ENCODE data around the gene GLI3.

The GLI3 gene

DNA sequence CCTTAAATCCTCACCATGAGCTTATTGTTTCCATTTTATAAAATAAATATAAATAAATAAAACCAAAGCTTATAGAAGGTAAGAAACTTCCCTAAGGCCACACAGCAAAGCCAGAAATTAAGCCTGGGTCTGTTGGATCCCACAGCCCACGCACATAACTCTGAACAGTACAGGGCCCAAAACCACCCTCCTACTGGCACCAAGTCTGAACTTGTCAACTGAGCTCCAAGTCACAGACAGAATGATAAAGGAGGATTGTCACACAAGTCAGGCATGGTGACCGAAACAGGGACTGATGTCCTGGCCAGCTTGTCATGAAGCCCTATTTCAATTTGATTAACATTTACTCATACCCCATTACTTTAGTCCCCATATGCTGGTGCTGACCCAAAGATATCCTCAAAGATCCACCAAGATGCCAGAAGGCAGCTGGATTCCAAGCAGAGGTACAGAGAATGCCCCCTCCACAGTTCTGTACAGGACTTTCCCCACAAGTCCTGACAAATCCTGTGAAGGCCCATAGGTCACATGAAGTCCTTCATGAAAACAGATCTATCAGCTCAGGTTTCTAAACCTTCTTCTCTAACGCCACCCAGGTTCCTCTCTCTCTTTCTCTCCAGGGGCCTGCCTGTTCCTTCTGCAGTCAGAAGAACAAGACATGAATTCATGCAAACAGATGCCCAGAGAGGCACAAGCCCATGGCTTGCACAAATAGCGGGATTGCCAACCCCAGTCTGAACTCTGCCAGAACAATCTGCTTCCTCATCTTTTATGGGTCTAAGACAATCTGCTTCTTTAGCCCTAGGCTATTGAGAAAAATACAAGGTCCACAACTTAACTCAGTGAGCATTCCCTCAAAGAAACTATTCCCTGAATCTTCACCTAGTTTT, 60.9 kb downstream of the GLI3 start:
- DNase-seq (ENCODE audit: low read depth in 2 of 2) = no peak

DNA sequence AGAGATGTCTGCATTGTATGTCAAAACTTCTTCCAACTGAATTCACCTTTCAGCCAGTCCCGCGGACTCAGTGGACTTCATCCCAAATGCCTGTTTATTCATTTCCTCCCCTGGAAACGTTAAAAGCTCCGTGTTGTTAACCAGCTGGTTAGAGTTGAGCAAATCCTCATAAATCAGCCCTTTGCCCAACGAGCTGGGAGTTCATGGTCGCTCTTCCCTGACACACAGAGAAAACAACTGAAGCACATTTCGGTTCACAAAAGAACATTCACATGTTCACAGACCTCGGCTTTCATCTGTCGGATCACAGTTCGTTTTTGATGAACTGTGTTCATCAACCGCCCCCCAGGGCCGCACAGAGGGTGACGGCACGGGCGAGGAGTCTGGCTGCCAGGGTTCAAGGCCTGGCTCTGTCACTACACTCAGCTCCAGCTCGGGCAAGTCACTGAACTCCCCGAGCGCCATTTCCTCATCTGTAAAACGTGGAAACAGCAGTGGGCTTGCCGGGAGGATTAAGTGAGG, 62.6 kb downstream of the GLI3 start:
- DNase-seq (ENCODE audit: low read depth in 2 of 2) = no peak

DNA sequence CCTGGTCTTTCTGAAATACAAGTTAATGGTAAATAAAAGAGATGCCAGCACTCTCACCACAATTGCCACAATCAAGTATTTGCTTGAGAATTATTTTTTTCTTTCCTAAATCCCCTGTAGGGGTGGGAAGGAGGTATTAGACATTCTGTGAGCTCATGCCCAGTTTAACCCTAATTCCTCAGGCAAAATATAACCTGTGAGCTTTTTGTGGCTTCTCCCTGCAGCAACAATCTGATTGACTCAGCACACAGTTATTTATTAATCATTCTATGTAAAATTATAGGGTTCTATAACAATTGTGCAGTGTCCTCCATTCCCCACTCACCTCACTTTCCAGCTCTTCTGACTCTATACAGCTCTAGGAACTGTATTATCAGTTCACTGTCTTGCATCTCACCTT, 66.3 kb downstream of the GLI3 start:
- no peak for DNase-seq (ENCODE audit: low read depth in 2 of 2)

DNA sequence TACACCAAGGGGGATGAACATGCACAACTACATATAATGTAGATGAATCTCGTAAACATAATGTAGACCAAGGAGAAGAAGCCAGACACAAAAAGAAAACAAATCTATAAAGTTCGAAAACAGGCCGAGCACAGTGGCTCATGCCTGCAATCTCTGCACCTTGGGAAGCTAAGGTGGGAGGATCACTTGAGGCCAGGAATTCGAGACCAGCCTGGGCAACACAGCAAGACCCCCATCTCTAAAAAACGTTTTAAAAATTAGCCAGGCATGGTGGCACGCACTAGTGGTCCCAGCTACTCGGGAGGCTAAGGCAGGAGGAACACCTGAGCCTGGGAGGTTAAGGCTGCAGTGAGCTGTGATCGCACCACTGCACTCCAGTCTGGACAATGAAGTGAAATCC, 68.5 kb downstream of the GLI3 start:
- DNase-seq (ENCODE audit: low read depth in 2 of 2) = no peak

DNA sequence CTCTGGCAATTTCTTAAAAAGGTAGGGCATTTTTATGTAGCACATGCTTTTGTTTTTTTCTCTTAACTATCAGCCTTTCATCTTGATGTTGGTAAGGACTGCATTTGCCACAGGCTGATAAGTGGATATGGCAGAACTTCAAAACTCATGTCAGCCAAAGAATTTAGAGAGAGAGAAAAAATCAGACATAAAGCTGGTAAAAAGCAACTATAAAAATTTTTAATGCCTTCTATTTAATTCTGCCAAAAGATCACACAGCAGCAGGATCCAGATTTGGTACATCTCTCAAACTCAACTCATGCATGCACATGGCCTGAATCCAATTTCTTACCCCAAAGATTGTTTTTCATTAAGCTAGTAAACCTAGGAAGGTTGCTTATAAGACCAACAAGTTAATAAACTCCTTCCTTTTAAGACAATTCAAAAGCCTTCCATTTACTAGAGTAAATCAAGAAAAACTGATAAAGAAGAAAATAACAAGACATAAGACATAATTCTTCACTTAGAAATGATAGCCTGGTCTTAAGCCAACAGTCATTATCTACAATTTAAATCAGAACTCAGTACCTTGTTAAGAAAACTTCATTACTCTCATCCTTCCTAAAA, 69.3 kb downstream of the GLI3 start:
- DNase-seq (ENCODE audit: low read depth in 2 of 2) = no peak

DNA sequence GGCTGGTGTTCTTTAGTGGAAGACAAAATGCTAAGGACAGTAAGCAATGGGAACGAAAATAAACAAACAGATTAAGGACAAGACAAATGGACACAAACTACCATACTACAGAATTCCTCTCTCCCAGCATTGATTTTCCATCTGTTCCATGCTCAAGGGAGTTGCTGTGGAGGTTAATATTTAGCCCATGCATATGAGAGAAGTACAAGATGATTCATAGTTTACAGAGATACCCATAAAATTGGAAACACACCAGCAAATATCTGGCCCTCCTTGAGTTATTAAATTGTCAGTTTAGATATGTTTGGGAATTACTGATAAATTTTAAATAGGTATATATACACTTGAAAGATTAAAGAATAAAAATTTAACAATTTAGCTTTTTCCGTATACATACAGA, 69.8 kb downstream of the GLI3 start:
- no peak for DNase-seq (ENCODE audit: low read depth in 2 of 2)

DNA sequence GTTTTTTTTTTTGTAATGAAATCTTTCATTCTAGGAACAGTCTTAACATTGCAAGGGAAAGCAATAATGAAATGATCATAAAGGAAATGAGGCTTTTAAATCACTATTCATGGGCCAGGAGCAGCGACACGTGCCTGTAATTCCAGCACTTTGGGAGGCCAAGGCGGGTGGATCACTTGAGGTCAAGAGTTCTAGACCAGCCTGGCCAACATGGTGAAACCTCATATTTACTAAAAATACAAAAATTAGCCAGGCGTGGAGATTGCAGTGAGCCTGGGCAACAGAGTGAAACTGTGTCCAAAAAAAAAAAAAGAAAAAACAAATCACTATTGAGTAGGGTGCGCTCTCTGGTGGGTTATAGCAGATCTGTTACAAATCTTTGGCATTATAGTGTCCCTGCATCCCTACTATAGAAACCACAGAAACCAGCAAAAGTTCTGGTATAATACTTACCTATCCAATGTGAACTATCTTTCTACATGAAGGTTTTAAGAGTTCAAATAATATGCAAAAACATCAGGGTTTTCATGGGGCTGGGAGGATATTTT, 72.1 kb downstream of the GLI3 start:
- no peak for DNase-seq (ENCODE audit: low read depth in 2 of 2)

DNA sequence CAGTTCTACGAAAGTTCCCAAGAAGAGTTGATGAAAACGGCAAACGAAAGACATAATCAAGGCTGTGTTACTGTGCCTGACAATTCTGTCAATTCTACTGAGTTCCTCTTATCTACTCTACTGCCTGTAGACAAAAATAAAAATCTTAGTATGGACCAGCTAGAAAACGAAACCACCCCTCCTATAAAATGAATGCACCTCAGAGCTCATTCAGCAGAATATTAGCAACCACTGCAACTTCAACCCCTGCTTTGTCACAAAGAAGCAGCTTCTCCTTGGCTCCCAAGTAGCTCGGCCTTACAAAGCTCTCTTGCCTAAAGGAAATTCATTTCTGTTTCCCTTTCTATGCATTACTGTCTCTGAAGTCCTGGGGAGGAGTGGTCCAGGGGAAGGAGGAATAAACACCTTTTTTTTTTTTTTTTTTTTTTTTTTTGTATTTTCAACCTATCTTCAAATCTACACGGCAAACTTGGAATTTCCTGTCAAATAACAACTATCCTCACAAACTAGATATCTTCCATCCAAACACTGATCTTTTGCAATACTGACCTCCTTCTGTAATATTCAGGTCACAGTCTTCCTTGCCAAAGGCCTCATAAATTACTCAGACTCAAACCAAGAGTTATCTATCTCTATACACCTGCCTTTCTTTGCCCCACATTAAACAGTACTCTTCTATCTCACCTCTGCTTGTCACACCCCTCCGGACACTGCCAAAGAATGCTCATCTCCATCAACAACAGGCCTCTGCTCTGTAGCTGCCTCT, 74.3 kb downstream of the GLI3 start:
- DNase-seq (ENCODE audit: low read depth in 2 of 2) = no peak

DNA sequence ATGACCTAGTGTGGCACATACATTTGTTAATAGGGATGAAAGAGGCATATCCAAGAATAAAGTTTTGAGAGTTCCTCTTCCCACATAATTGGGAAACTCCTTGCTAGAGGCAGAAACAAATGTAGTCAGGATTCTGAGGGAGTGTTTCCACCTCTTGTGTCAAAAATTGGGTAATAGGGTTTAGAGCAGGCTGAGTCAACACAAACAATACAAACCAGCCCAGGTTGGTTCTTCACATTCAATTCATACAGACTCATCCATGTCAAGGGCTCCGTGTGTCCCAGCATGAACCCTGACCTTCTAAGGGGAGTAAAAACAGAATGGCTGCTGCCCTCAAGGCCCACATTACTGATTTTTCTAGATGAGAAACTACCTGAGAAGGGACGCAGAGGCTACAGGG, 75.3 kb downstream of the GLI3 start:
- no peak for DNase-seq (ENCODE audit: low read depth in 2 of 2)

DNA sequence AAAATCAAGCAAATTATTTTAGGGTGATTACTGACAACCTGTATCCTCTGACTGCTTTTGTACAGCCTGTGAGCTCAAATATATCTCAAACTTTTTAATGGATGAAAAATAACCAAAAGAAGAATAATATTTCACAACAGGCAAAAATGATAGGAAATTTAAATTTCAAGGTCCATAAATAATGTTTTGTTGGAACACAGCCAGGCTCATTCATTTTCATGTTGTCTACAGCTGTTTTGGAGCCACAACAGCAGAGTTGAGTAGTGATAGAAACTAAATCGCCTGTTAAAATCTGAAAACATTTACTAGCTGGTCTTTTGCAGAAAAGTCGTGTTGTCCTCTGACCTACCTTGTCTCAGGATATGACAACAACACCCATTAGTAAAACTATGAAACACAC, 75.9 kb downstream of the GLI3 start:
- DNase-seq (ENCODE audit: low read depth in 2 of 2) = no peak

DNA sequence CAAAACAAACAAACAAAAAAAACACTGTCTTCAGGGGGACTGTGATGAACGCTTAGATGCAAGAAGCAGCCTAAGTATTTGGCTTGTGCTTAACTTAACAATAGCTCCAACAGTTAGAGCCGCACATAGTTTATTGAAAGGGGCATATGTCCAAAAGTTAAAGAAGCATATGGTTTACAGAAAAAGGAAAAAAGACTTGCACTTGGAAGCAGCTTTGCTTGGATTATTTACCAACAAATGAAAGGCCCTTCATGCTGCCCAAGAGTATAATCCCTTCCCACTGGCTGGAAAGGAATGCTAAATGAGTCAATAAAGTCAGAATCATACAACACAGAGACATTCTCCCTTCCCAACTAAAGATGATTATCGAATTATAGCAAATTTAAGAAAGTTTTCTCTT, 77.9 kb downstream of the GLI3 start:
- no peak for DNase-seq (ENCODE audit: low read depth in 2 of 2)

DNA sequence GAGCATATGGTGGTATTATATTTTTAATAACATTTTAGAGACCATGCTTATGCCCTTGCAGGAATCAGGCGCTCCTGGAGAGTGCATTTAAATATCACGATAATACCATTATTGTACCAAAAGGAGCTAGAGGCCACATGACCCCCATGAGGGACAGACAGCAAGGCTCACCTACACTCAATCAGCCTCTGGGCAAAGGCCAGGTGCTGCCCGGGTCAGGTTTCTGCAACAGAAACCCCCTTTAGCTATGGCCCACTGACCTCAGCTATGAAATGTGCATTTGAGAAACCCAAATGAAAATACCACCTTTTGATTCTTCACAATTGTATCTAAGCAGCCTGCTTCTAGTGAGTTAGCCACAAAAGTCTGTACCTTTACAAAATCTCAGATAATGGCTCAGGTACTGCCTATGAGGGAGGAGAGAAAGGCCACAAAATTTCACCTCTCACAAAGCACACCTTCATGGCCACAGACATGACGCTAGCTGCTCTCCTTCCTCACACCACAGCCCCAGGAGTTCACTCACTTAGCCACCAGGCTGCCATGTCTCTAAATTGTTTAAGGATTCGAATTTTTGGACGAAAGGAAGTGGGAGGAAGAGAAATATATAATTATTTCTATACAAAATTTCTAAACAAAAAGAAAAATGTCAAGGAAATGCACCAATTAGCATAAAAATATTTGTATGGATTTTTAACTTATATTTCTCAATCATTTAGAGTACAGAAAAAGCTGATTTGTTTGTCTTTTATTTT, 79.9 kb downstream of the GLI3 start:
- DNase-seq (ENCODE audit: low read depth in 2 of 2) = no peak

DNA sequence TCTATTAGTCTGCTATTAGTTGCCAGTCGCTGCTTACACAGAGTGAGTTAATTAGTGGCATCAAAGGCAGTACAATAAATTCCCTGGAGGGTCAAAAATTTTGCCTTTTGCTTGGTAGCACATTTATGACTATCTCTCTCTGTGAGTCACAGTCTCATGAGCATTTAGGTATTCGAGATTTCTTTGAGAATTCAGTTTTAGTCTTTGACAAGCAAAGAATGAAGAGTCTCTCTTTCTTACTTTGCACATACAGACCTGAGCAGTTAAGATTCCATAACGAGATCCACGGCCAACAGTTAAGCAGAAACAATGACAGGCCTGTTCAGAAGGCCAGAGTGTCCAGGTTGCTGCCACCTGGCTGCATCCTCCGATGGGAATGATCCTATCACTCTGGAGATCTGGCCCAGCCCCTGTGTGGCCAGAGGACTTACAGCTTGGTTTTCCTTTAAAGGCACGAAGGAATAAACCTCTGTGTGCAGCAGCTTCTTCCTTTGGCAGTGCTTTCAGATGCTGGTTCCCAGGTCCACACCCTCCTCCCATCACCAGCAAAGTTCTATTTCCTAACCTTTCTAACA, 80.6 kb downstream of the GLI3 start:
- no peak for DNase-seq (ENCODE audit: low read depth in 2 of 2)

DNA sequence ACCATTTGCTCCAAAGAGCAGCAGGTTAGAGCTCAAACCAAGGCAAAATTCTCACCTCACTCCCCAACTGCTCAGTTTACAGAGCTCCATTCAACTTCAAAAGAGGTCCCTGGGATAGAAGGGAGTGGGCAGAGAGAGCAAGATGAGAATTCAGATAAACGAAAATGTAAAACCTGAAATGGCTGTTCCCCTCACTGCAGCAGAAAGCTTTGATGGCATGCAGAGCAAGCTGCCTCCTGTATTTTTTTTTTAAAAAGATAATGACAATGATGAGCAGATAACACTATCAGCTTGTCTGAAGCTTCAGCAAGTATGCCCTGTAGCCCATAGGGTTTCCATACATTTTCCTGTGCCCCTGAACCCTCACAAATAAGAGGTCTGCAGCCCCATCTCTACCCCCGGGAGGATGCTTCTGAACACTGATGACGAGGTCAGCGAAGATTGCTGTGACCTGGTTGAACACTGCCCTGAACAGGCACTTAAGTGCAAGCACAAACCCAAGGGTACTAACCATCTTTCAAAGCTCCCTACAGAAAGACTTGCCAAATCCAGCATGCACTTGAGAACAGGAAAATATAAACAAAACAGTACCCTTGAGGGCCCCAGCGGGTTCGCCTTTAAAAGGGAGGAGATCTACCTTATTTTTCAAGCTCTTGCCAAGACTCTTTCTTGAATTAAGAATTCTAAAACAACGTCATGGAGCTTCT, 81.3 kb downstream of the GLI3 start:
- DNase-seq (ENCODE audit: low read depth in 2 of 2) = no peak

DNA sequence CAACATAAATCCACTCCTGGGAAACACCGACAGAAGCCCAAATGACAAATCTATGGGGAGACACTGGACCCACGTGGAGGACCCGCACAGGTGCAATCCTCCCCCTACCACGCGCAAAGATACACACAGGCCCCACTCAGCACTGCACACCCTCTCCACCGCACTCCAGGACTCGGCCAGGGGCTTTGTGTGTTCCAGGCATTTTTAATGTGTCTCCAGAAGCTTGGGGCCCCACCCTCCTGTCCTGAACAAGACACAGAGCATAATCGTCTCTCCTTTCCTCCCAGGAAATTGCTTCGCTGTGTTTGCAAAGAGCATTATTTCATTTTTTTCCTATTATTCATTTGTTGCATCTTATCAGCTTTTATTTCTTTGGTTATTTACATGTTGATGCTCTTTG, 82.8 kb downstream of the GLI3 start:
- DNase-seq (ENCODE audit: low read depth in 2 of 2) = no peak

DNA sequence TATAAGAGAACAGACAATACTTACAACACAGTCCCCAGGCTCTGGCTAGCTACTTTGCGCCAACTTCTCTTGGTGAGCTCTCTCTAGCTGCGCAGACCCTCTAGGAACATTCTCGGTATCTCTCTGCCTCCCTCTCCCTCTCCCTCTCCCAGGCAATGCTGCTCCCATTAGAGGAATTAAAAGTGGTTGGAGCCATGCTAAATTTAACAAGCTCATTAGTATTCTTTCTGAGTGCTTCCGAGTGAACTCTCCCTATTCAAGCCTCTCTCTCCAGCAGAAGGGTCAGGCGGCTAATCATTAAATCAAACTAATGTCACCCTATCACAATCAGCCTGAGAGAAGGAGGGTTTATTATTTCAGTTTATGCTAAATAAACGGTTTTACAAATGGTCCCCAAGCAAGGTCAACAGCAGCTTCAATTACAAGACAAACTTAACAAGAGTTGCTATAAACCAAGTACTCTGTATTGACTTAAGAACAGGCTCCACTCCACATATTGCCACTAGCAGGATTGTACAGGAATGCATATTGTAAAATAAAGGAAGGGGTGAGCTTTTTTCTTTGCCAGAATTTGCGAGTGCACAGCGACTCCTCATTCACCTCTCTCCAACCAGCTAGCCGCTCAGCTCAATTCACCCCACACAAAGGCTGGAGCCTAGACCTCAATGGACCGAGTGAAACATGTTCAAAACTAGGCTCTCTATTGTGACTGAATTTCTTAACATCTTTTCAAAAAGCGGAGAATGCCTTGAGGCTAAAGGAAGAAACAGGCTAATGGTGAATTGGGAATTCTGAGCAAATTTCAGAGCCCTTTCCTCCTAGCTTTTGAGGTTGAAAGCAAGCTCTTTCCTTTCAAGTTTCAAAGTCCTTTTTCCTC, 84.4 kb downstream of the GLI3 start:
- no peak for DNase-seq (ENCODE audit: low read depth in 2 of 2)

DNA sequence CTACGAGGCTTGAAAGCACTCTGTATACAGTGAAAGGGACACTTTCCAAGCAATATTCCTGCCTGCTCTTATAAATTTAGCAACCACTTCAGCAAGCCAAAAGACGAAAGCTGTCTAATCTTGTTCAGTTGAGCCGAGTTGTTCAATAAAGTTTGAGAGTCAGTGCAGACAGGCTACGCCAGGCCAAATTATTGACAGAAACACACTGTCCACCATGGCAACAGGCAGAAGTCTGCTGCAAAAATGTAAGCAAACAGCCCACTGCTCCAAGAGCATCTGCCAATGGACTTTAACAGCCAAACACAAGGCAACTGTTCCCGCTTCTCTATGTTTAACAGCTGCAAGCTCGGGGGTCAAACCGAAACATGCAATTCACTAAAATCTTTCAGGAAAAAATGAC, 85.7 kb downstream of the GLI3 start:
- no peak for DNase-seq (ENCODE audit: low read depth in 2 of 2)

DNA sequence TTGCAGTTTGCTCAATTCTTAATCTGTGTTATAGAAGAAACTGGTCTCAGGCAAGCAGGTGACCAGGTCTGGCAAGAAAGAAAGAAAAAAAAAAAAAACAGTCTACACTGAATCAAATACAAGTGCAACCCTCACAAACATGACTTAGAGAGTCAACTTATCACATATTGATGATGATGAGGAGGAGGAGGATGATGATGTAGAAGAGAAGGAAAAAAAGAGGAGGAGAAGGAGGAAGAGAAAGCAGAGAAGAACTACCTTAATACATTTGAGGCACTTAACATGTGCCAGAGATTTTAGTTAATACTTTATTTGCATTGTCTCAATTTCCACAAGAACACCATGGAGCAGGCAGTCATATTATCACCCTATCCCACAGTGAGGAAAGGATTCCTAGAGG, 91.5 kb downstream of the GLI3 start:
- no peak for DNase-seq (ENCODE audit: low read depth in 2 of 2)

DNA sequence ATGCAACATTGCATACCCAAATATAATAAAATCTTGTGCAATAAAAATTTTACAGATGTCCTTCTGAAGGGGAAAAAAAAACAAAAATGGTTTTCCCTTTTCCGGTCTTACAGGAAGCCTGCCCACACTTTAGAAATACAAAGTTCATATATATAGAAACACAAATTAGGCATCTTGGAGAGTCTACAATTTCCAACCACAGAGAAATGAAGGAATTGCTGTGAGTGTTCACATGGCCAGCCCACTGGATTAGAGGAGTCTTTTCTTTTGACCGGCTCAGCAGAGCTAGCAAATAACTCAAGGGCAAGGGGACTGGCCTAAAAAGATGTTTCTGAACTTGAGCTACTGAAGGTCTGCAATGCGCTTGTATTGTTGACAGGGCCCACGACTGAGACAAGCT, 92.4 kb downstream of the GLI3 start:
- no peak for DNase-seq (ENCODE audit: low read depth in 2 of 2)

All from stimulated activated CD8-positive, alpha-beta memory T cell treated with anti-CD3 and anti-CD28 coated beads, Interleukin-7, amount 100 ng/mL, for 4 hours (primary cell).